Measurements from ENCODE around the gene HNRNPL. TPM values are rescaled to one million over a fixed set of nuclear protein-coding genes. Genes with fewer than 3 reads are reported as not detected.

Gene HNRNPL
- total RNA-seq, 1 experiment from 2014 or later, result 749 TPM

DNA sequence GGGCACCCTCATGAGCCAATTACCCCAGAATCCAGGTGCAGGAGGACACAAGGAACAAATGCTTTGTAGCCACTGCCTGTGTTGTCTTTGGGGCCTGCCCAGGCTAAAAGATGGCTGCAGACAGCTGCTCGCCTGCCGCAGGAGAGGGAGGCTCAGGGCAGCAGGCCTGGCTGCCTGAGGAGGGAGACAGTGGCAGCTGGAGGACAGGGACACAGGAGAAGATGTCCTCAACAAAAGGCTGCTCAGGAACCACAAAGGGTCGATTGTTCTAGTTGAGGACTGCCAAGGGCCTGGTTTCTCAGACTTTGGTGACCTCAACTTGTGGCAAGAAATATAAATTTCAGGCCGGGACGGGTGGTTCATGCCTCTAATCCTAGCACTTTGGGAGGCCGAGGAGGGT lies 42.0 kb upstream of the HNRNPL start:
- H3K4me1 ChIP-seq (ENCODE audit: control insufficient read depth, insufficient read depth, low read length), result no peaks in the 10 kb centered on the region
- no peaks in the 10 kb centered on the region for H3K36me3 ChIP-seq (ENCODE audit: control insufficient read depth, insufficient read depth, low read length)
- in situ Hi-C loops (cut with HindIII; ENCODE audit: low pct_unique_long_range_greater_than_20kb, low sequenced_read_pairs) (no loop called here), intact Hi-C loops (cut with micrococcal nuclease; ENCODE audit: unreplicated experiment) (no loop called here)
- ATAC-seq, result no peak
- no peaks in the 10 kb centered on the region for H3K9me3 ChIP-seq (ENCODE audit: control insufficient read depth, insufficient read depth, low read depth, low read length)
- TF ChIP-seq SIN3A (IDR thresholded peaks at IDR 0.05; ENCODE audit: borderline replicate concordance, insufficient read depth, low read depth, low read length) (no peak), TCF7L2 (IDR thresholded peaks at IDR 0.05; ENCODE audit: low read depth, low read length) (no peak), POLR2AphosphoS5 (IDR thresholded peaks at IDR 0.05; ENCODE audit: low read depth, low read length) (no peak)
- TF ChIP-seq, protein P1, sequence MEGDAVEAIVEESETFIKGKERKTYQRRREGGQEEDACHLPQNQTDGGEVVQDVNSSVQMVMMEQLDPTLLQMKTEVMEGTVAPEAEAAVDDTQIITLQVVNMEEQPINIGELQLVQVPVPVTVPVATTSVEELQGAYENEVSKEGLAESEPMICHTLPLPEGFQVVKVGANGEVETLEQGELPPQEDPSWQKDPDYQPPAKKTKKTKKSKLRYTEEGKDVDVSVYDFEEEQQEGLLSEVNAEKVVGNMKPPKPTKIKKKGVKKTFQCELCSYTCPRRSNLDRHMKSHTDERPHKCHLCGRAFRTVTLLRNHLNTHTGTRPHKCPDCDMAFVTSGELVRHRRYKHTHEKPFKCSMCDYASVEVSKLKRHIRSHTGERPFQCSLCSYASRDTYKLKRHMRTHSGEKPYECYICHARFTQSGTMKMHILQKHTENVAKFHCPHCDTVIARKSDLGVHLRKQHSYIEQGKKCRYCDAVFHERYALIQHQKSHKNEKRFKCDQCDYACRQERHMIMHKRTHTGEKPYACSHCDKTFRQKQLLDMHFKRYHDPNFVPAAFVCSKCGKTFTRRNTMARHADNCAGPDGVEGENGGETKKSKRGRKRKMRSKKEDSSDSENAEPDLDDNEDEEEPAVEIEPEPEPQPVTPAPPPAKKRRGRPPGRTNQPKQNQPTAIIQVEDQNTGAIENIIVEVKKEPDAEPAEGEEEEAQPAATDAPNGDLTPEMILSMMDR (IDR thresholded peaks at IDR 0.05), result no peak
- TF ChIP-seq, protein P2, sequence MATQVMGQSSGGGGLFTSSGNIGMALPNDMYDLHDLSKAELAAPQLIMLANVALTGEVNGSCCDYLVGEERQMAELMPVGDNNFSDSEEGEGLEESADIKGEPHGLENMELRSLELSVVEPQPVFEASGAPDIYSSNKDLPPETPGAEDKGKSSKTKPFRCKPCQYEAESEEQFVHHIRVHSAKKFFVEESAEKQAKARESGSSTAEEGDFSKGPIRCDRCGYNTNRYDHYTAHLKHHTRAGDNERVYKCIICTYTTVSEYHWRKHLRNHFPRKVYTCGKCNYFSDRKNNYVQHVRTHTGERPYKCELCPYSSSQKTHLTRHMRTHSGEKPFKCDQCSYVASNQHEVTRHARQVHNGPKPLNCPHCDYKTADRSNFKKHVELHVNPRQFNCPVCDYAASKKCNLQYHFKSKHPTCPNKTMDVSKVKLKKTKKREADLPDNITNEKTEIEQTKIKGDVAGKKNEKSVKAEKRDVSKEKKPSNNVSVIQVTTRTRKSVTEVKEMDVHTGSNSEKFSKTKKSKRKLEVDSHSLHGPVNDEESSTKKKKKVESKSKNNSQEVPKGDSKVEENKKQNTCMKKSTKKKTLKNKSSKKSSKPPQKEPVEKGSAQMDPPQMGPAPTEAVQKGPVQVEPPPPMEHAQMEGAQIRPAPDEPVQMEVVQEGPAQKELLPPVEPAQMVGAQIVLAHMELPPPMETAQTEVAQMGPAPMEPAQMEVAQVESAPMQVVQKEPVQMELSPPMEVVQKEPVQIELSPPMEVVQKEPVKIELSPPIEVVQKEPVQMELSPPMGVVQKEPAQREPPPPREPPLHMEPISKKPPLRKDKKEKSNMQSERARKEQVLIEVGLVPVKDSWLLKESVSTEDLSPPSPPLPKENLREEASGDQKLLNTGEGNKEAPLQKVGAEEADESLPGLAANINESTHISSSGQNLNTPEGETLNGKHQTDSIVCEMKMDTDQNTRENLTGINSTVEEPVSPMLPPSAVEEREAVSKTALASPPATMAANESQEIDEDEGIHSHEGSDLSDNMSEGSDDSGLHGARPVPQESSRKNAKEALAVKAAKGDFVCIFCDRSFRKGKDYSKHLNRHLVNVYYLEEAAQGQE (IDR thresholded peaks at IDR 0.05; ENCODE audit: insufficient read depth in 1 of 2, low read depth in 2 of 2, low read length in 1 of 2), result no peak
- H3K27ac ChIP-seq (ENCODE audit: low read length), result no peak overlapping the region
- POLR2A ChIA-PET, result interaction anchor here (0.7 kb wide), 1 partner anchor 32 kb away, joined by 5 read pairs; no protein-coding TSS in a partner anchor
- no peak for DNase-seq (ENCODE audit: low read depth, low spot score)
- H3K27me3 ChIP-seq (ENCODE audit: control insufficient read depth, insufficient read depth, low read length), result no peaks in the 10 kb centered on the region
- BruUV-seq (replicated peaks), result no TSS peak
- no peak overlapping the region for H3K4me3 ChIP-seq (ENCODE audit: low read depth in 2 of 2, low read length in 2 of 2)
- CTCF ChIA-PET, result no interaction called here

DNA sequence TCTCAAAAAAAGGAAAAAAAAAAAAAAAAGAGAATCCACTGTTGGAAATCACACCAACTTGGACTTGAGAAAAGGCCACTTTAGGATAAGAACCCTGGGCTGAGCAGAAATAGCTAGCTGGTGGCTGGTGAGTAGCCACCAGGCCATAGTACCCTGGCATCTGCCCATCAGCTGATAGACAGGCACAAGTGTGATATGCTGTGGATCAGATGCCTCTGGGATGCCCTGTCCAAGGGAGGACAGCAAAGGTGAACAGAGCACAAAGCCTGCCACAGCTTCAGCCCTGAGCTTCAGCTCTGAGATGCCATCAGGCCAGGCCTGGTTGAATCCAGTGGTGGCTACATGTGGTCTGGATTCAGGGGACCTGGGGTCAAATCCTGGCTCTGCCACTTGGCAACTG lies 40.9 kb upstream of the HNRNPL start:
- DNase-seq (ENCODE audit: low read depth, low spot score), result no peak
- H3K4me1 ChIP-seq (ENCODE audit: control insufficient read depth, insufficient read depth, low read length), result no peaks in the 10 kb centered on the region
- H3K9me3 ChIP-seq (ENCODE audit: control insufficient read depth, insufficient read depth, low read depth, low read length), result no peaks in the 10 kb centered on the region
- H3K4me3 ChIP-seq (ENCODE audit: low read depth in 2 of 2, low read length in 2 of 2), result no peak overlapping the region
- ATAC-seq, result no peak
- no TSS peak for BruUV-seq (replicated peaks)
- in situ Hi-C loops (cut with HindIII; ENCODE audit: low pct_unique_long_range_greater_than_20kb, low sequenced_read_pairs), result no loop called here
- CTCF ChIA-PET, result interaction anchor here (0.6 to 1.1 kb wide), 2 partner anchors 9 to 194 kb away, joined by 3 read pairs; no protein-coding TSS in a partner anchor
- intact Hi-C loops (cut with micrococcal nuclease; ENCODE audit: unreplicated experiment), result no loop called here
- POLR2A ChIA-PET, result interaction anchor here (0.6 to 0.7 kb wide), 2 partner anchors 10 to 25 kb away, joined by 4 to 6 read pairs; no protein-coding TSS in a partner anchor
- H3K27me3 ChIP-seq (ENCODE audit: control insufficient read depth, insufficient read depth, low read length), result no peaks in the 10 kb centered on the region
- no peak overlapping the region for H3K27ac ChIP-seq (ENCODE audit: low read length)
- TF ChIP-seq, protein P2 (IDR thresholded peaks at IDR 0.05; ENCODE audit: insufficient read depth in 1 of 2, low read depth in 2 of 2, low read length in 1 of 2), result no peak; a peak in 1 of 4 replicates
- TF ChIP-seq POLR2AphosphoS5 (IDR thresholded peaks at IDR 0.05; ENCODE audit: low read depth, low read length) (no peak), TCF7L2 (IDR thresholded peaks at IDR 0.05; ENCODE audit: low read depth, low read length) (no peak)
- TF ChIP-seq, protein P1 (IDR thresholded peaks at IDR 0.05), result no peak
- no peaks in the 10 kb centered on the region for H3K36me3 ChIP-seq (ENCODE audit: control insufficient read depth, insufficient read depth, low read length)

Measured in Panc1 (cell line).